HEK293 (cell line): Measurements from ENCODE around the gene SP7.

ENCODE experiments used
- CTCF ChIA-PET: fragments of 350-600 bp; formaldehyde crosslinking; extraction: SDS; loops from one replicate; lab custom pipeline; 2021; ENCODE audit warnings: antibody characterized with exemption; lab: Yijun Ruan, JAX
- POLR2A ChIA-PET: fragments of 300-600 bp; formaldehyde crosslinking; extraction: SDS; loops from one replicate; lab custom pipeline; 2020; ENCODE audit warnings: antibody characterized with exemption, inconsistent platforms; lab: Yijun Ruan, JAX
- H3K27ac ChIP-seq: fragments of 200-500 bp; sonication (Bioruptor generic); 2 replicates; pipeline ENCODE4 v1.5.1; 2014; ENCODE audit warnings: low read depth, low read length, control low read depth, inconsistent platforms; ENCODE audit errors: extremely low read depth
- H3K36me3 ChIP-seq, 2 experiments: fragments of 200-500 bp in 1 of 2; sonication (Bioruptor generic) in 1 of 2; 1 replicate in 1 of 2; 2 replicates in 1 of 2; pipeline ENCODE4 v1.5.1; 2014 to 2017; ENCODE audit warnings: inconsistent platforms in 2 of 2, low read length in 2 of 2; ENCODE audit not compliant: control insufficient read depth in 2 of 2, insufficient read depth in 1 of 2
- H3K4me1 ChIP-seq: fragments of 200-500 bp; sonication (Bioruptor generic); 2 replicates; pipeline ENCODE4 v1.5.1; 2014; ENCODE audit warnings: mild to moderate bottlenecking, low read length, inconsistent platforms; ENCODE audit not compliant: control insufficient read depth, insufficient read depth
- H3K4me3 ChIP-seq: 2 replicates; pipeline ENCODE4 v1.5.1; 2011; ENCODE audit warnings: low read depth, mild to moderate bottlenecking, control low read depth, low read length, moderate library complexity
- H3K9me3 ChIP-seq: fragments of 200-500 bp; sonication (Bioruptor generic); 2 replicates; pipeline ENCODE4 v1.5.1; 2014; ENCODE audit warnings: low read depth, low read length, inconsistent platforms; ENCODE audit not compliant: control insufficient read depth, insufficient read depth
- MZF1 ChIP-seq: fragments of 450-650 bp; formaldehyde crosslinking; IDR thresholded peaks from 2 replicates; pipeline ENCODE4 v1.5.1; 2017; ENCODE audit warnings: missing biosample characterization, missing genetic modification characterization, borderline replicate concordance
- OSR2 ChIP-seq: fragments of 450-650 bp; formaldehyde crosslinking; IDR thresholded peaks from 2 replicates; pipeline ENCODE4 v1.5.1; 2016; ENCODE audit warnings: missing biosample characterization, missing genetic modification characterization
- PRDM10 ChIP-seq: fragments of 450-650 bp; formaldehyde crosslinking; IDR thresholded peaks from 2 replicates; pipeline ENCODE4 v1.5.1; 2016; ENCODE audit warnings: missing biosample characterization, missing genetic modification characterization
- WT1 ChIP-seq: fragments of 450-650 bp; formaldehyde crosslinking; IDR thresholded peaks from 2 replicates; pipeline ENCODE4 v1.5.1; 2016; ENCODE audit warnings: missing biosample characterization, missing genetic modification characterization
- ZBTB1 ChIP-seq: fragments of 450-650 bp; formaldehyde crosslinking; IDR thresholded peaks from 2 replicates; pipeline ENCODE4 v1.5.1; 2016; ENCODE audit warnings: missing biosample characterization, missing genetic modification characterization
- ZBTB20 ChIP-seq: fragments of 450-650 bp; formaldehyde crosslinking; IDR thresholded peaks from 2 replicates; pipeline ENCODE4 v1.5.1; 2016; ENCODE audit warnings: missing biosample characterization, missing genetic modification characterization
- ZBTB44 ChIP-seq: fragments of 450-650 bp; IDR thresholded peaks from 2 replicates; pipeline ENCODE4 v1.5.1; 2018; ENCODE audit warnings: missing biosample characterization, mild to moderate bottlenecking, missing genetic modification characterization
- ZBTB48 ChIP-seq: fragments of 450-650 bp; formaldehyde crosslinking; IDR thresholded peaks from 2 replicates; pipeline ENCODE4 v1.5.1; 2016; ENCODE audit warnings: missing biosample characterization, missing genetic modification characterization
- ZNF341 ChIP-seq: fragments of 450-650 bp; formaldehyde crosslinking; IDR thresholded peaks from 2 replicates; pipeline ENCODE4; 2016; ENCODE audit warnings: low read depth, missing biosample characterization, missing genetic modification characterization
- ZNF366 ChIP-seq: fragments of 450-650 bp; formaldehyde crosslinking; conservative IDR thresholded peaks from 2 replicates; pipeline ENCODE4 v1.5.1; 2016; ENCODE audit warnings: missing biosample characterization, missing genetic modification characterization
- ZNF549 ChIP-seq: fragments of 450-650 bp; IDR thresholded peaks from 2 replicates; pipeline ENCODE4 v1.5.1; 2018; ENCODE audit warnings: missing biosample characterization, missing genetic modification characterization, mild to moderate bottlenecking, inconsistent platforms, moderate library complexity
- ZNF555 ChIP-seq: fragments of 450-650 bp; formaldehyde crosslinking; conservative IDR thresholded peaks from 2 replicates; pipeline ENCODE4 v1.5.1; 2017; ENCODE audit warnings: missing biosample characterization, mild to moderate bottlenecking, missing genetic modification characterization, inconsistent platforms
- ZNF600 ChIP-seq: fragments of 450-650 bp; formaldehyde crosslinking; IDR thresholded peaks from 2 replicates; pipeline ENCODE4 v1.5.1; 2016; ENCODE audit warnings: missing biosample characterization, missing genetic modification characterization
- ZNF629 ChIP-seq: fragments of 450-650 bp; formaldehyde crosslinking; IDR thresholded peaks from 2 replicates; pipeline ENCODE4 v1.5.1; 2017; ENCODE audit warnings: missing biosample characterization, missing genetic modification characterization
- ZNF830 ChIP-seq: fragments of 450-650 bp; IDR thresholded peaks from 2 replicates; pipeline ENCODE4 v1.5.0; 2018; ENCODE audit warnings: missing biosample characterization, missing genetic modification characterization, low read depth, mild to moderate bottlenecking, moderate library complexity
- TF ChIP-seq, protein P1 (sequence below): fragments of 450-650 bp; formaldehyde crosslinking; IDR thresholded peaks from 2 replicates; pipeline ENCODE4 v1.5.1; 2016; ENCODE audit warnings: missing biosample characterization, missing genetic modification characterization
- TF ChIP-seq, protein P2 (sequence below): fragments of 450-650 bp; formaldehyde crosslinking; IDR thresholded peaks from 2 replicates; pipeline ENCODE4 v1.5.1; 2016; ENCODE audit warnings: missing biosample characterization, missing genetic modification characterization
- TF ChIP-seq, protein P3 (sequence below): fragments of 450-650 bp; formaldehyde crosslinking; IDR thresholded peaks from 2 replicates; pipeline ENCODE4 v1.5.1; 2016; ENCODE audit warnings: missing biosample characterization, missing genetic modification characterization

The SP7 gene

DNA sequence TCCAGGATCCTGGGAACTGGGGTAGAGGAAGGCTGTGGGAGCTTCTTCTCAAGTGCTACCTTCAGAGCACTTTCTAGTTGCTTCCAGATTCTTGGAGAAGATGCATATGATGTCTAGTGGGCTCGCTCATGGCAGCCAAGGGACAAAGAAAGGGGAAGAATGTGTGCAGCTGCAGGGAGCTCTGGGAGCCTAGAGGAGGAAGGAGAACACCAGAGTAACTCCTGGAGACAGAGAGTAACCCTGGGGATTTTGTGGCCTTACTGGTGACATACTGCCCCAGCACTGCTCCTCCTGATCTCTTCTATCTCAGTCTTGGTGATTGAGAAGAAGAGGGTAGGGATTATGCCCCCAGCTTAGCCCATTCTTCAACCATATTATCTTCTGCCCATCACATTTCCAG is 10.3 kb upstream of the SP7 start:
- POLR2A ChIA-PET = interaction anchor here (0.7 to 1.1 kb wide), 2 partner anchors 54 to 155 kb away, joined by 3 to 4 read pairs; partner anchors contain the start of gene TARBP2
- TF ChIP-seq ZNF830 (no peak), MZF1 (tag by site-specific recombination) (no peak), ZBTB44 (tag by site-specific recombination) (no peak), ZBTB1 (no peak)
- TF ChIP-seq, all 188 proteins: peak for 0
- Histone ChIP-seq H3K4me3 (no peak overlapping the region), H3K36me3 (no peaks in the 10 kb centered on the region), H3K4me1 (no peaks in the 10 kb centered on the region), H3K9me3 (no peaks in the 10 kb centered on the region), H3K27ac (no peak overlapping the region)
- CTCF ChIA-PET = interaction anchor here (0.5 to 7.0 kb wide), 7 partner anchors 13 to 103 kb away, joined by 3 to 156 read pairs (median 5); partner anchors contain the start of genes AAAS and AMHR2

DNA sequence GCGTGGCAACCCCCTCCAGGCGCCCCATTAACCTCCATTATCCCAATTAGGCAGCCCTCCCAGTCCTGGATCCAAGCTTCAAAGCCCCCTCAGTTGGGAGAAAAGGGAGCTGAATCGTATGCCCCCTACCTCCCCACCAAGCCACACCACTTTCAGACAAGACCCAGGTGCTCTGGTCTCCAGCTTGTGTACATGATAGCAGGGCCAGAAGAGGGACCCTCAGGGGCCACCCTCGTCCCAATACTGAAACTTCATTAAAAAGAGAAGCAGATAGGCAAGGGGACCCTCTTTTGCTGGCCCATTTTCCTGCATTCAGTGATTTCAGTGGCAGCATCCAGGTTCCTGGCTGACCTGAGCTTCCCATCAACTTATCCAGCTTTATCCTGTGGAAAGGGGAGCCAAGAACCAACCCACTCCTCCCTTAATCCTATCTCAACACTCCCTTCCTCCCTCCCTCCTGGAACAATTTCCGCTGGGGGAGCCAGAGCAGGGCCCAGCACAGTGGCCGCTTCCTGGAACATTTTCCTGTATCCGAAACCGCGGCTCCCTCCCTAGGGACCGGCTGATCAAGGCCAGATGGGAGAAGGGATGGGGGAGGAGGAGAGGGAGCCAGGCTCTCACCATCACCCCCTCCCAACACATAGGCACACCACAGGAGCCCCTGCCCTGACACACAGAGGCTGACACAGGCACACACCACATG is 9.5 kb upstream of the SP7 start:
- H3K36me3 ChIP-seq = no peaks in the 10 kb centered on the region
- peak overlapping the region; percentile 62 for H3K4me3 ChIP-seq
- POLR2A ChIA-PET = interaction anchor here (0.6 to 2.3 kb wide), 11 partner anchors 21 to 267 kb away, joined by 3 to 20 read pairs (median 3); partner anchors contain the start of genes AAAS, MAP3K12, PRR13 and SP1

More for the DNA sequence above, 9.5 kb upstream of the SP7 start:
- H3K27ac ChIP-seq = no peak overlapping the region
- CTCF ChIA-PET = interaction anchor here (0.5 to 7.0 kb wide), 20 partner anchors 14 to 291 kb away, joined by 3 to 156 read pairs (median 4); partner anchors contain the start of genes AAAS, AMHR2, MYG1 and PFDN5
- H3K4me1 ChIP-seq = no peaks in the 10 kb centered on the region
- H3K9me3 ChIP-seq = no peaks in the 10 kb centered on the region
- TF ChIP-seq, protein P1, sequence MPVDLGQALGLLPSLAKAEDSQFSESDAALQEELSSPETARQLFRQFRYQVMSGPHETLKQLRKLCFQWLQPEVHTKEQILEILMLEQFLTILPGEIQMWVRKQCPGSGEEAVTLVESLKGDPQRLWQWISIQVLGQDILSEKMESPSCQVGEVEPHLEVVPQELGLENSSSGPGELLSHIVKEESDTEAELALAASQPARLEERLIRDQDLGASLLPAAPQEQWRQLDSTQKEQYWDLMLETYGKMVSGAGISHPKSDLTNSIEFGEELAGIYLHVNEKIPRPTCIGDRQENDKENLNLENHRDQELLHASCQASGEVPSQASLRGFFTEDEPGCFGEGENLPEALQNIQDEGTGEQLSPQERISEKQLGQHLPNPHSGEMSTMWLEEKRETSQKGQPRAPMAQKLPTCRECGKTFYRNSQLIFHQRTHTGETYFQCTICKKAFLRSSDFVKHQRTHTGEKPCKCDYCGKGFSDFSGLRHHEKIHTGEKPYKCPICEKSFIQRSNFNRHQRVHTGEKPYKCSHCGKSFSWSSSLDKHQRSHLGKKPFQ (tag by site-specific recombination) = peak; percentile 51; the same call in 1 of the 2 replicates
- peak; percentile 67; the same call in 1 of the 2 replicates for TF ChIP-seq ZNF600 (tag by site-specific recombination)
- peak; percentile 9; the same call in 1 of the 2 replicates for TF ChIP-seq ZNF341 (tag by site-specific recombination)
- peak; percentile 51 for TF ChIP-seq OSR2 (tag by site-specific recombination)
- TF ChIP-seq ZBTB20 (tag by site-specific recombination) = peak; percentile 73
- TF ChIP-seq, protein P2, sequence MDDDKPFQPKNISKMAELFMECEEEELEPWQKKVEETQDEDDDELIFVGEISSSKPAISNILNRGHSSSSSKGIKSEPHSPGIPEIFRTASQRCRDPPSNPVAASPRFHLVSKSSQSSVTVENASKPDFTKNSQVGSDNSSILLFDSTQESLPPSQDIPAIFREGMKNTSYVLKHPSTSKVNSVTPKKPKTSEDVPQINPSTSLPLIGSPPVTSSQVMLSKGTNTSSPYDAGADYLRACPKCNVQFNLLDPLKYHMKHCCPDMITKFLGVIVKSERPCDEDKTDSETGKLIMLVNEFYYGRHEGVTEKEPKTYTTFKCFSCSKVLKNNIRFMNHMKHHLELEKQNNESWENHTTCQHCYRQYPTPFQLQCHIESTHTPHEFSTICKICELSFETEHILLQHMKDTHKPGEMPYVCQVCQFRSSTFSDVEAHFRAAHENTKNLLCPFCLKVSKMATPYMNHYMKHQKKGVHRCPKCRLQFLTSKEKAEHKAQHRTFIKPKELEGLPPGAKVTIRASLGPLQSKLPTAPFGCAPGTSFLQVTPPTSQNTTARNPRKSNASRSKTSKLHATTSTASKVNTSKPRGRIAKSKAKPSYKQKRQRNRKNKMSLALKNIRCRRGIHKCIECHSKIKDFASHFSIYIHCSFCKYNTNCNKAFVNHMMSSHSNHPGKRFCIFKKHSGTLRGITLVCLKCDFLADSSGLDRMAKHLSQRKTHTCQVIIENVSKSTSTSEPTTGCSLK (tag by site-specific recombination) = no peak
- TF ChIP-seq, protein P3, sequence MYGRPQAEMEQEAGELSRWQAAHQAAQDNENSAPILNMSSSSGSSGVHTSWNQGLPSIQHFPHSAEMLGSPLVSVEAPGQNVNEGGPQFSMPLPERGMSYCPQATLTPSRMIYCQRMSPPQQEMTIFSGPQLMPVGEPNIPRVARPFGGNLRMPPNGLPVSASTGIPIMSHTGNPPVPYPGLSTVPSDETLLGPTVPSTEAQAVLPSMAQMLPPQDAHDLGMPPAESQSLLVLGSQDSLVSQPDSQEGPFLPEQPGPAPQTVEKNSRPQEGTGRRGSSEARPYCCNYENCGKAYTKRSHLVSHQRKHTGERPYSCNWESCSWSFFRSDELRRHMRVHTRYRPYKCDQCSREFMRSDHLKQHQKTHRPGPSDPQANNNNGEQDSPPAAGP (tag by site-specific recombination) = 0 out of 2 replicates have a peak, but pooled peaks have one; percentile 23
- peak; percentile 39 for TF ChIP-seq ZNF366 (tag by site-specific recombination)
- peak; percentile 67 for TF ChIP-seq WT1 (tag by site-specific recombination)
- 0 out of 2 replicates have a peak, but pooled peaks have one; percentile 20 for TF ChIP-seq ZBTB48 (tag by site-specific recombination)
- no peak for TF ChIP-seq PRDM10 (tag by site-specific recombination)
- no peak for TF ChIP-seq ZNF549
- TF ChIP-seq ZNF629 (tag by site-specific recombination) = no peak
- TF ChIP-seq ZNF555 (tag by site-specific recombination) = no peak
